Measurements from ENCODE around the gene CYP3A4. TPM values are rescaled to one million over a fixed set of nuclear protein-coding genes. Genes with fewer than 3 reads are reported as not detected.

CYP3A4 gene
- total and polyA plus RNA-seq, 2 of the 8 experiments (the other 6 are each of a cell fraction or from before 2014, with no cell fraction given) = not detected

- Histone ChIP-seq H2AFZ (ENCODE audit: low read length) (no peak overlapping the region), H3K27ac (ENCODE audit: low read depth, low read length) (no peak overlapping the region), H4K8ac (ENCODE audit: extremely low read depth, insufficient read depth, low read length) (no peak overlapping the region), H3K56ac (replicated peaks; ENCODE audit: insufficient read length, low read depth, low read length) (no peak overlapping the region), H2BK20ac (ENCODE audit: low read length) (no peak overlapping the region), H3K4me1 (replicated peaks in 1 of 4; ENCODE audit: control insufficient read depth in 3 of 4, insufficient read depth in 4 of 4, low read length in 3 of 4) (no peaks in the 10 kb centered on the region), H2BK120ac (replicated peaks; ENCODE audit: low read depth, low read length) (no peak overlapping the region), H3K9ac (replicated peaks in 1 of 4; ENCODE audit: extremely low read depth in 1 of 4, low read depth in 3 of 4, low read length in 3 of 4) (no peak overlapping the region), H2AK5ac (ENCODE audit: low read depth, low read length) (no peak overlapping the region), H4K91ac (replicated peaks; ENCODE audit: insufficient read length, low read length) (no peak overlapping the region), H3K14ac (ENCODE audit: insufficient read length) (no peak overlapping the region), H3K18ac (ENCODE audit: extremely low read depth, low read length) (no peak overlapping the region), H3K4me3 (ENCODE audit: extremely low read depth in 1 of 4, insufficient read depth in 2 of 4, low read depth in 3 of 4, low read length in 4 of 4) (no peak overlapping the region), H2BK12ac (ENCODE audit: low read depth, low read length) (no peak overlapping the region), H3K4ac (replicated peaks; ENCODE audit: insufficient read length, low read depth, low read length) (no peak overlapping the region), H2BK5ac (ENCODE audit: low read depth, low read length) (no peak overlapping the region), H3K23me2 (ENCODE audit: low read depth, low read length) (no peaks in the 10 kb centered on the region), H3K4me2 (ENCODE audit: insufficient read depth in 1 of 2, low read depth in 2 of 2, low read length in 2 of 2) (no peak overlapping the region), H3K23ac (ENCODE audit: insufficient read length) (no peak overlapping the region), H3K79me1 (ENCODE audit: low read depth, low read length) (no peaks in the 10 kb centered on the region), H3K27me3 (replicated peaks in 1 of 4; ENCODE audit: control insufficient read depth in 3 of 4, extremely low read depth in 1 of 4, insufficient read depth in 3 of 4, low read length in 3 of 4) (no peaks in the 10 kb centered on the region), H3K79me2 (ENCODE audit: control insufficient read depth in 1 of 2, insufficient read depth in 2 of 2, low read length in 2 of 2) (no peaks in the 10 kb centered on the region), H2BK15ac (ENCODE audit: low read length) (no peak overlapping the region), H3K36me3 (ENCODE audit: control insufficient read depth in 2 of 4, insufficient read depth in 4 of 4, low read length in 3 of 4) (no peaks in the 10 kb centered on the region), H4K5ac (ENCODE audit: insufficient read length, low read depth, low read length) (no peak overlapping the region), H3K9me3 (ENCODE audit: insufficient read depth in 2 of 2, low read depth in 1 of 2, low read length in 1 of 2) (peaks cover 15 to 28% of the 10 kb centered on the region in 2 experiments; a peak in 3 of 4 replicates), H4K20me1 (replicated peaks in 1 of 2; ENCODE audit: control insufficient read depth in 1 of 2, insufficient read depth in 2 of 2, low read length in 2 of 2) (no peaks in the 10 kb centered on the region)
- DNase-seq (ENCODE audit: low read depth in 1 of 2, low spot score in 2 of 2) = no peak
- CTCF ChIA-PET (ENCODE audit: partially characterized antibody) = no interaction called here
- POLR2A ChIA-PET (ENCODE audit: partially characterized antibody) = no interaction called here
- FAIRE-seq = no peak
- 71% methylated on average over 1 of the region's 1 CpG; no CpG with 5 or more reads in 1 of the 2 experiments for WGBS, 2 experiments (ENCODE audit: extremely low coverage in 1 of 2, insufficient coverage in 1 of 2, insufficient read length in 1 of 2, insufficient replicate concordance in 2 of 2, low coverage in 1 of 2, low lambda C conversion rate in 2 of 2, missing lambda C conversion rate in 1 of 2)
- TF ChIP-seq, protein P1, sequence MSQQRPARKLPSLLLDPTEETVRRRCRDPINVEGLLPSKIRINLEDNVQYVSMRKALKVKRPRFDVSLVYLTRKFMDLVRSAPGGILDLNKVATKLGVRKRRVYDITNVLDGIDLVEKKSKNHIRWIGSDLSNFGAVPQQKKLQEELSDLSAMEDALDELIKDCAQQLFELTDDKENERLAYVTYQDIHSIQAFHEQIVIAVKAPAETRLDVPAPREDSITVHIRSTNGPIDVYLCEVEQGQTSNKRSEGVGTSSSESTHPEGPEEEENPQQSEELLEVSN (IDR thresholded peaks at IDR 0.05) = no peak
- no peak for TF ChIP-seq FOSL1 (IDR thresholded peaks at IDR 0.05; ENCODE audit: insufficient read depth, low read depth, low read length)
- TF ChIP-seq CHD1 (IDR thresholded peaks at IDR 0.05; ENCODE audit: low read depth, low read length) = no peak
- TF ChIP-seq EZH2 (IDR thresholded peaks at IDR 0.05; ENCODE audit: low read depth, low read length, severe bottlenecking) = no peak
- TF ChIP-seq POLR2A (IDR thresholded peaks at IDR 0.05; ENCODE audit: control extremely low read depth in 1 of 2, low read depth in 2 of 2, low read length in 2 of 2) = no peak
- TF ChIP-seq ZNF274 (IDR thresholded peaks at IDR 0.05; ENCODE audit: borderline replicate concordance, extremely low read depth, low read length) = no peak
- TF ChIP-seq CBX5 (IDR thresholded peaks at IDR 0.05; ENCODE audit: low read depth, low read length) = no peak
- no peak for TF ChIP-seq PHF8 (conservative IDR thresholded peaks at IDR 0.05; ENCODE audit: low read depth, low read length)
- no peak for TF ChIP-seq RNF2 (IDR thresholded peaks at IDR 0.05; ENCODE audit: borderline replicate concordance, low read depth, low read length, missing control alignments, poor library complexity, severe bottlenecking)
- TF ChIP-seq TAF7 (optimal IDR thresholded peaks at IDR 0.05; ENCODE audit: borderline replicate concordance, low read depth, low read length) = no peak
- TF ChIP-seq GABPA (IDR thresholded peaks at IDR 0.05; ENCODE audit: borderline replicate concordance, insufficient read depth, low read length) = no peak
- no peak for TF ChIP-seq CHD2 (IDR thresholded peaks at IDR 0.05; ENCODE audit: low read length)
- TF ChIP-seq BACH1 (IDR thresholded peaks at IDR 0.05; ENCODE audit: low read length) = no peak
- TF ChIP-seq SIX5 (IDR thresholded peaks at IDR 0.05; ENCODE audit: low read depth, low read length) = no peak
Measured at GRCh38 chr7:99707096-99707495, 76.9 kb downstream of the CYP3A4 start.
